Panc1 (cell line): ENCODE data around the gene MRE11.

ENCODE experiments used
- CTCF ChIP-seq: fragments of 450-650 bp; IDR thresholded peaks from 2 replicates; pipeline ENCODE4 v1.5.1; 2017; ENCODE audit warnings: mild to moderate bottlenecking
- POLR2AphosphoS5 ChIP-seq: IDR thresholded peaks from 2 replicates; pipeline ENCODE4 v1.6.1; 2012; ENCODE audit warnings: mild to moderate bottlenecking, low read depth, low read length, moderate library complexity

- no peak; the same call in 1 of the 2 replicates for TF ChIP-seq CTCF
- TF ChIP-seq POLR2AphosphoS5, result no peak
Measured at GRCh38 chr11:94400839-94401772, 92.5 kb downstream of the MRE11 start, which contains the start of gene GPR83.
